ENCODE results near the gene NEU2.
"Not testable (repeated sequence)": the region's sequence is repeated elsewhere in the genome, so short reads cannot be mapped to it uniquely, and the experiment has no call there.

DNA sequence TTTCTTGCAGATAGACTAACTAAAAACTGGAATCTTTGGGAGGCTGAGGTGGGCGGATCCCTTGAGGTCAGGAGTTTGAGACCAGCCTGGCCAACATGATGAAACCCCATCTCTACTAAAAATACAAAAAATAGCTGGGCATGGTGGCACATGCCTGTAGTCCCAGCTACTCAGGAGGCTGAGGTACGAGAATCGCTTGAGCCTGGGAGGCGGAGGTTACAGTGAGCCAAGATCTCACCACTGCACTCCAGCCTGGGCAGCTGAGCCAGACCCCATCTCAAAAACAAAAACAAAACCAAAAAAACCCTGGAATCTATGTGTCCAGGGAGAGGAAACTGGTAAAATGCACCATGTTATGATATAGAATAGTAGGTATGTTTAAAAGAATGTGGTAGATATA is 20.0 kb downstream of the NEU2 start:
- TF ChIP-seq, protein P1, sequence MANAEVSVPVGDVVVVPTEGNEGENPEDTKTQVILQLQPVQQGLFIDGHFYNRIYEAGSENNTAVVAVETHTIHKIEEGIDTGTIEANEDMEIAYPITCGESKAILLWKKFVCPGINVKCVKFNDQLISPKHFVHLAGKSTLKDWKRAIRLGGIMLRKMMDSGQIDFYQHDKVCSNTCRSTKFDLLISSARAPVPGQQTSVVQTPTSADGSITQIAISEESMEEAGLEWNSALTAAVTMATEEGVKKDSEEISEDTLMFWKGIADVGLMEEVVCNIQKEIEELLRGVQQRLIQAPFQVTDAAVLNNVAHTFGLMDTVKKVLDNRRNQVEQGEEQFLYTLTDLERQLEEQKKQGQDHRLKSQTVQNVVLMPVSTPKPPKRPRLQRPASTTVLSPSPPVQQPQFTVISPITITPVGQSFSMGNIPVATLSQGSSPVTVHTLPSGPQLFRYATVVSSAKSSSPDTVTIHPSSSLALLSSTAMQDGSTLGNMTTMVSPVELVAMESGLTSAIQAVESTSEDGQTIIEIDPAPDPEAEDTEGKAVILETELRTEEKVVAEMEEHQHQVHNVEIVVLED (CRISPR knock-in tag; IDR thresholded peaks at IDR 0.05; ENCODE audit: borderline replicate concordance): not testable (repeated sequence)
- TF ChIP-seq MYC (CRISPR knock-in tag; IDR thresholded peaks at IDR 0.05; ENCODE audit: borderline replicate concordance); MAFG (CRISPR knock-in tag; IDR thresholded peaks at IDR 0.05); ZBTB8A (CRISPR knock-in tag; IDR thresholded peaks at IDR 0.05; ENCODE audit: borderline replicate concordance, low read depth); ZFX (CRISPR knock-in tag; IDR thresholded peaks at IDR 0.05; ENCODE audit: low read depth); NFE2L1 (CRISPR knock-in tag; IDR thresholded peaks at IDR 0.05; ENCODE audit: borderline replicate concordance); CBX5 (CRISPR knock-in tag; IDR thresholded peaks at IDR 0.05; ENCODE audit: borderline replicate concordance): not testable (repeated sequence)
- TF ChIP-seq, protein P2, sequence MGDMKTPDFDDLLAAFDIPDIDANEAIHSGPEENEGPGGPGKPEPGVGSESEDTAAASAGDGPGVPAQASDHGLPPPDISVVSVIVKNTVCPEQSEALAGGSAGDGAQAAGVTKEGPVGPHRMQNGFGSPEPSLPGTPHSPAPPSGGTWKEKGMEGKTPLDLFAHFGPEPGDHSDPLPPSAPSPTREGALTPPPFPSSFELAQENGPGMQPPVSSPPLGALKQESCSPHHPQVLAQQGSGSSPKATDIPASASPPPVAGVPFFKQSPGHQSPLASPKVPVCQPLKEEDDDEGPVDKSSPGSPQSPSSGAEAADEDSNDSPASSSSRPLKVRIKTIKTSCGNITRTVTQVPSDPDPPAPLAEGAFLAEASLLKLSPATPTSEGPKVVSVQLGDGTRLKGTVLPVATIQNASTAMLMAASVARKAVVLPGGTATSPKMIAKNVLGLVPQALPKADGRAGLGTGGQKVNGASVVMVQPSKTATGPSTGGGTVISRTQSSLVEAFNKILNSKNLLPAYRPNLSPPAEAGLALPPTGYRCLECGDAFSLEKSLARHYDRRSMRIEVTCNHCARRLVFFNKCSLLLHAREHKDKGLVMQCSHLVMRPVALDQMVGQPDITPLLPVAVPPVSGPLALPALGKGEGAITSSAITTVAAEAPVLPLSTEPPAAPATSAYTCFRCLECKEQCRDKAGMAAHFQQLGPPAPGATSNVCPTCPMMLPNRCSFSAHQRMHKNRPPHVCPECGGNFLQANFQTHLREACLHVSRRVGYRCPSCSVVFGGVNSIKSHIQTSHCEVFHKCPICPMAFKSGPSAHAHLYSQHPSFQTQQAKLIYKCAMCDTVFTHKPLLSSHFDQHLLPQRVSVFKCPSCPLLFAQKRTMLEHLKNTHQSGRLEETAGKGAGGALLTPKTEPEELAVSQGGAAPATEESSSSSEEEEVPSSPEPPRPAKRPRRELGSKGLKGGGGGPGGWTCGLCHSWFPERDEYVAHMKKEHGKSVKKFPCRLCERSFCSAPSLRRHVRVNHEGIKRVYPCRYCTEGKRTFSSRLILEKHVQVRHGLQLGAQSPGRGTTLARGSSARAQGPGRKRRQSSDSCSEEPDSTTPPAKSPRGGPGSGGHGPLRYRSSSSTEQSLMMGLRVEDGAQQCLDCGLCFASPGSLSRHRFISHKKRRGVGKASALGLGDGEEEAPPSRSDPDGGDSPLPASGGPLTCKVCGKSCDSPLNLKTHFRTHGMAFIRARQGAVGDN (CRISPR knock-in tag; IDR thresholded peaks at IDR 0.05): not testable (repeated sequence)
- TF ChIP-seq, protein P3, sequence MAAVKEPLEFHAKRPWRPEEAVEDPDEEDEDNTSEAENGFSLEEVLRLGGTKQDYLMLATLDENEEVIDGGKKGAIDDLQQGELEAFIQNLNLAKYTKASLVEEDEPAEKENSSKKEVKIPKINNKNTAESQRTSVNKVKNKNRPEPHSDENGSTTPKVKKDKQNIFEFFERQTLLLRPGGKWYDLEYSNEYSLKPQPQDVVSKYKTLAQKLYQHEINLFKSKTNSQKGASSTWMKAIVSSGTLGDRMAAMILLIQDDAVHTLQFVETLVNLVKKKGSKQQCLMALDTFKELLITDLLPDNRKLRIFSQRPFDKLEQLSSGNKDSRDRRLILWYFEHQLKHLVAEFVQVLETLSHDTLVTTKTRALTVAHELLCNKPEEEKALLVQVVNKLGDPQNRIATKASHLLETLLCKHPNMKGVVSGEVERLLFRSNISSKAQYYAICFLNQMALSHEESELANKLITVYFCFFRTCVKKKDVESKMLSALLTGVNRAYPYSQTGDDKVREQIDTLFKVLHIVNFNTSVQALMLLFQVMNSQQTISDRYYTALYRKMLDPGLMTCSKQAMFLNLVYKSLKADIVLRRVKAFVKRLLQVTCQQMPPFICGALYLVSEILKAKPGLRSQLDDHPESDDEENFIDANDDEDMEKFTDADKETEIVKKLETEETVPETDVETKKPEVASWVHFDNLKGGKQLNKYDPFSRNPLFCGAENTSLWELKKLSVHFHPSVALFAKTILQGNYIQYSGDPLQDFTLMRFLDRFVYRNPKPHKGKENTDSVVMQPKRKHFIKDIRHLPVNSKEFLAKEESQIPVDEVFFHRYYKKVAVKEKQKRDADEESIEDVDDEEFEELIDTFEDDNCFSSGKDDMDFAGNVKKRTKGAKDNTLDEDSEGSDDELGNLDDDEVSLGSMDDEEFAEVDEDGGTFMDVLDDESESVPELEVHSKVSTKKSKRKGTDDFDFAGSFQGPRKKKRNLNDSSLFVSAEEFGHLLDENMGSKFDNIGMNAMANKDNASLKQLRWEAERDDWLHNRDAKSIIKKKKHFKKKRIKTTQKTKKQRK (IDR thresholded peaks at IDR 0.05; ENCODE audit: low read length): not testable (repeated sequence)
- TF ChIP-seq, protein P4, sequence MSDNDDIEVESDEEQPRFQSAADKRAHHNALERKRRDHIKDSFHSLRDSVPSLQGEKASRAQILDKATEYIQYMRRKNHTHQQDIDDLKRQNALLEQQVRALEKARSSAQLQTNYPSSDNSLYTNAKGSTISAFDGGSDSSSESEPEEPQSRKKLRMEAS (IDR thresholded peaks at IDR 0.05): not testable (repeated sequence)

All from HepG2 (cell line).